GM18502 (cell line): ENCODE data around the gene SDCBP2.

Source experiments
- ATAC-seq: cut with Tn5 transposase; IDR thresholded peaks from one replicate; pipeline ENCODE4 v1.9.1; 2021; ENCODE audit warnings: mild to moderate bottlenecking; ENCODE audit not compliant: unreplicated experiment, poor library complexity

SDCBP2 gene

DNA sequence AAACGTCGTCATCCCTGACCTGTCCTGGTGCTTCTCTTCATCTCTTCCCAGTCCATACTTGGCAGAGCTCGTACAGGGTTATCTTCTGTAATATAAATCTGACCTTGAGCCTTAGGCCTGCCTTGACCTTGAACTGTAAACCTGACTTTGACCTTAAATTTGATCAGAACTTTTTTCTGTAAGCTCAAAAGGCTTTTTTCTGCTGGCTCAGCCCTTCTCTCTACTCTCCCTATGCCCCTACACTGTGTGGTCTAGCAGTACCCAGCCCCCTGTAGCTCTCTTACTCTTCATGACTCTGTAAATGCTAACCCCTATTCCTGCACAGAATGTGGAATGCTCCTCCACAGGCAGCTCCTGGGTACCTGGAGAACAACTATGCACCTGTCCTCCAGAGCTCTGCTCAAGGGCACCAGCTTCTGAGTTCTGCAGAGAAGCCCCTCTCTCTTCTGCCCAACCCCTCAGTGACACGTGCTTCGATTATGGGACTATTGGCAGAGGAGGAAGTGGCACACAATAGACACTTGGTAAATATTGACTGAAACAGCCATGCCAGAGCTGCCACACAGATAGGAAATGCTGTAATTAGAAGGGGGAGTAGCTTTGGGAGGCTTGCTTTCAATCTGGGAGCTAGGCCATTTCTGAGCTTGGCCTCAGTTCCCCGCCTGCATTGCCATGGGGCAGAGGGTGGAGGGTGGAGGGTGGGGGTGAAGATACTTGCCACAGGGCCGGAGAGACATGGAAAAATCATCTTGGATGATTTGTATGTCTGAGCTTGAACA lies 47.5 kb downstream of the SDCBP2 start:
- no peak for ATAC-seq

GRCh38 chr20:1280195-1281102 lies 48.5 kb downstream of the SDCBP2 start:
- ATAC-seq, result no peak

- ATAC-seq, result no peak
Measured at GRCh38 chr20:1278993-1279392, 49.9 kb downstream of the SDCBP2 start.

- ATAC-seq, result no peak
Measured at GRCh38 chr20:1277529-1278322, 51.2 kb downstream of the SDCBP2 start.

- no peak for ATAC-seq
Measured at GRCh38 chr20:1275919-1276318, 53.0 kb downstream of the SDCBP2 start.

GRCh38 chr20:1274485-1275311 lies 54.2 kb downstream of the SDCBP2 start:
- no peak for ATAC-seq

DNA sequence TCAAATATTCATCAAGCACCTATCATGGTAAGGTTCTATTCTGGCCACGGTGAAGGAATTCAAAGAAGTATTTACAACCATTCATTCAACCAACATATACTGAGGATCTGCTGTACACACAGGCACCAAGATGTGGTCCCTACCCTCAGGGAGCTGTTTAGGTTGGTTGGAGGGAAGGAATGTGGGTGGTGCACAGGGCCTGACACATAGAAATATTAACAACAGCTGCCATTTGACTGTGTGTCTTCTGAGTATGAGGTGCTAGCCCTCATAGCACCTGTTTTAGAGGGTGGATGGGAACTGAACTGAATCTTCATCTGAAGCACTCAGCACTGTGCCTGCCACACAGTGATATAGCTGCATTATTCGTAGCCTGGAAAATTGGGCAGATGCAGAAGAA lies 55.6 kb downstream of the SDCBP2 start:
- ATAC-seq, result no peak

DNA sequence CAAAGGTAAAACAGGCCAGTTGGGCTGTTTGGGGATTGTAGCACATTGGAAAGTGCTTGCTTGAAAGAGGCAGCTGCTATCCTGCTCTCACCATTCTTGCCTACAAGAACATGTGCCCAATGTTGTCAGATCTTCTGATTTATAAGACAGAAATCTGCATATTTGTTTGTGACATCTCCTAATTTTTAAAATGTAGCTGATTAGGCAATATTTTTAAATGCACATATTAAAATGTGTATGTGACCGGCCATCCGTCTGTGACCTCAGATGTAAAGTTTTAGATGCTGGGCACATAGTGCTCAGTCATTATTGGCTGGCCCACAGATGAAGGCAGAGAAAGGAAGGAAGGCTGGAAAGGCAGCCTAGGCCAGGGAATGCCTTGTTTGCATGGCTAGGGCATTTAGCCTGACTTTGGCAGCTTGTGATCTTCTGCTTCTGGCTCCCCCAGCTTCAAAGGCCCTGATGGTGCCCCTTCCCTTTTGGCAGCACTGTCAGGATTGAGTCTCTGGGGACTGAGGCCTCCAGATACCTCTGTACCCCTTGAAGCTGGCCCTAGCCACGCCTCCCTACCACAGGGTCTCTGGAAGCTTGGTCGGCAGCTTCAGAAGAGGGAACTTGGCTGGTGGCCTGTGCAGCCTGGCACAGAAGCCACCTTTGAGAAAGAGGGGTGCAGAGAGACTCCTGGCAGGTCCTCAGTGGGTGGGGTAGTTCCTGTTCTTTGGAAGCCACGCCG lies 56.4 kb downstream of the SDCBP2 start:
- no peak for ATAC-seq

- no peak for ATAC-seq
Measured at GRCh38 chr20:1269850-1270249, 59.1 kb downstream of the SDCBP2 start.

DNA sequence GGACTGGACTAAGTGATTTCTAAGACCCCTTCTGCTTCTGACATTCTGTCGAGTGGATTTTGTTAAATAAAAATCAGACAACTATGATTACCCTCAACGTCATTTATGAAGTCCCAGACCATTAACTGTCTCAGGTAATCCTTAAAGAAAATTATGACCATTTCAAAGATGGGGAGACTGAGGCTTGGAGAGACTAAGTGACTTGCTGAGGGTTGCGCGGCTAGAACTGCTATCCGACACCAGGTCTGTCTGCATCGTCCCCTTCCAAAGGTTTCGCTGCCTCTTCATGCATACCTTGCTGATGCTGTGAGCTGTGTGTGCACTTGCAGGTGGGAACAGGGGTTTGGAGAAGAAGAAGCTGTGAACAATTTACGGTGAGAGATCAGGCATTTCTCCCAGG lies 59.7 kb downstream of the SDCBP2 start:
- ATAC-seq, result no peak

- ATAC-seq, result no peak
Measured at GRCh38 chr20:1267809-1268374, 61.0 kb downstream of the SDCBP2 start.

DNA sequence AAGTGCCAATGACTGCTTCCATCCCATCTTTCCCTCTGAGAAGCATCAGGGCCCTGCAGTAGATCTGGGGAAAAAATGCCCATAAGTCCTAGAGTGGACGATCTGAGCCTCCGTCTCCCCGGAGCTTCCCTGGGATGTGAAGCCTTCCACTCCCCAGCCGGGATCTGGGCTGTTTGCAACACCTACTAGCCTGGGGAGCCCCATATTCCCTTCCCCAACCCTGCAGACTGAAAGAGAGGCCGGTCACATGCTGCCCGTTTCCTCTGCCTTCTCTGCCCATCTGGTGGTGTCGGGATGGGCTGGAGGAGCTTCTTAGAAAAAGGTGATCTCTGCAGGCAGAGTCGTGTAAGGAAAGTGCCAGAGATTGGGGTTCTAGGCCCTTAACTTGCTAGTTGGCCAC lies 61.8 kb downstream of the SDCBP2 start:
- no peak for ATAC-seq

DNA sequence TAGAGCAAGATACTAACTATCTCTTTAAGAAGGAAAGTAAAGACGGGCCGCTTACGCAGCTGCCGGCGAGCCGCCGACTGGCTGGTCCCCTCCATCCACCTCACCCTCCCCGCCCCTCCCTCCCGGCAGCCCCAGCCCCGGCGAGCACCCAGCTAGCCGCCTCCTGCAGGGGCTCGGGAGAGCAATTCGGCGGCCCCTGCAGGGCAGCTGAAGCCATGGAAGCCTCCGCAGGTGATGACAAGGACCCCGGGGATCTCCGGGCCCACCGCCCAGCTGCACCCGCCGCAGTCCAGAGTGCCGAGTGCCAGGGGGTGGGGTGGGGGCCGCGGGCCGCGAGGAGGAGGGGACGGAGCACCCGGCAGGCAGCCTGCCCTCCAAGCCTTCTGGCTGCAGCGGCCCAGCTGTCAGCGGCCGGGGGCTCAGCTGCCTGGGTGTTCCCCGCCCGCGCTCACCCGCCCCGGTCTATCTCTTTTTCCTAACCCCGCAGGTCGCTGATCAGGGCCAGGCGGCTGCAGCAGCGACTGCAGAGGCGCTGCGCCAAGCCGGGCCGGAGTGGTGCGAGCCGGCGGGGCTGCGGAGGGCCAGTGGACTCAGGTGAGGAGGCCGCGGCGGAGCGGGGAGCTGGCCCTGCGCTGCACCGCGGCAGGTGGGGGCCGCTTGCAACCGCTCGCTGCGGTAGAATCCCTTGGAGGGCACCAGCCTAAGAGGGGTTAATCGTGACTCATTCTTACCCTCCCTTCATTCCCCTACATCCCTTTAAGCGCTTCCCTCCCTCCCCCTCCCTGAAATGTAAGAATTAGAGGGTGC lies 62.6 kb downstream of the SDCBP2 start, which contains the start of gene SNPH:
SNPH (plus strand) TSS at position 128 of the 807 bp plus-strand sequence. CDS start 29,946 bp downstream, outside the sequence.
- peak; percentile 77 for ATAC-seq

DNA sequence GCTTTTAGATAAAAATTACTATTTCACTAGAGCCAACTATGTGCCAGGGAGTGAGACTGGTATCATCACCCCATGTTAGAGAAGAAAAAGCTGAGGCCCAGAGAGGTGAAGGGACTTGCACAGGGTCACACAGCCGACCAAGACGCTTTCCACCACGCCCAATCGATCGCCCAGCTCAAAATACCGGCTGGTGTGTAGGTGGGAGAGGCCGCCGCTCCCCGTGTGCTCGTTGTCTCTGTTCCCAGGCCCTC lies 63.1 kb downstream of the SDCBP2 start:
- ATAC-seq, result no peak

DNA sequence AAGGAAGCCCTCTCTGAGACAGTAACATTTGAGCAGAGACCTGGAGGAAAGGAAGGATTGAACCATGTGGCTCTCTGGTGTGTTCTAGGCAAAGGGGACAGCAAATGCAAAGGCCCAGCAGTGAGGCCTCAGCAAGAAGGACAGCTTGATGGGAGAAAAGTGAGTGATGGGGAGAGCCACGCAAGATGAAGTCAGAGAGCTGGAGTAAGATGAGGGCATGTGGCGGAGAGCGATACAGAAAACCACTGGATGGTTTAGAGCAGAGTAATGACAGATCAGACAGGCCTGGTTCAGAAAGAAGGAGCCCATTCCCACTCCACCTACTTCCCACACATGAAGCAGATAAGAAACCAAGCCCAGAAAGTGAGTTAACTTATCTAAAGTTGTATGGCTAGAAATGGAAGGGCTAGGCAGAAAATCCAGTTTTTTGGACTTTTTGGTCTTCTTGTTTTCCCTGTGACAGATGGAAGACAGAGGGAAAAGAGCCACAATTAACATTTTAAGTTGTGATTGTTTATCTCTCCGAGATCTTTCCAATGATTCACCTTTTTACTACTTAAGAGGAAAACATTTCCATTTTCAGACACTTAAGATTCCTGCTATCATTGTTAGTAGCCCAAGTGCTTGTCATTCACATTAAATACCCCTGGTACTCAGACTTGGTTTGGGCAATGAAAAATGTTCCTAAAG lies 63.6 kb downstream of the SDCBP2 start:
- ATAC-seq, result no peak

DNA sequence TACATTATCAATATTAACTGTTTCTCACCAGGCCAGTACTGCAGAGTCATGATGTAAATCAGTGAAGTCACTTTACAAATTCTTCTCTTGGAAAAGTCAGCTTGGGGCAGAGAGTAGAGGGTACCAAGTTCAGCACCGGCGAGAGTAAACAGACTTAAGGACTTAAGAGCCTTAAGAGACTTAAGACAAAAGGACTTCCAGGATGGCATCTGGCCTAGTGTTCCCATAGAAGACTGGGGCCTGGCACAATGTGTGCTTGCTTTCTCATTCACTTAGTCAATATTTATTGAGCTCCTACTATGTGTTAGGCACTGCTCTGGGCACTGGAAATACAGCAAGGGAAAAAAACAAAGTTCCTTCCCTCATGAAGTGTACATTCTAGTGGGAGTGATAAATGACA lies 64.2 kb downstream of the SDCBP2 start:
- no peak for ATAC-seq

GRCh38 chr20:1263853-1264252 lies 65.1 kb downstream of the SDCBP2 start:
- ATAC-seq, result no peak
